Peyer's patch (tissue), 4 donors: Measurements from ENCODE around the gene NFAM1.

Source experiments
- POLR2A ChIP-seq, 2 donors: fragments of 450-650 bp; IDR thresholded peaks; one replicate each; pipeline ENCODE4 v1.5.1; 2017; ENCODE audit warnings: antibody characterized with exemption in 2 of 2, mild to moderate bottlenecking in 2 of 2, moderate library complexity in 2 of 2
- TF ChIP-seq, protein P1 (sequence below), 6 experiments: fragments of 450-650 bp in 4 of 6; fragments of 200-600 bp in 2 of 6; sonication (generic) in 1 of 6; IDR thresholded peaks; one replicate each; pipeline ENCODE4 v1.5.1; 2017 to 2019; ENCODE audit warnings: antibody characterized with exemption in 6 of 6, mild to moderate bottlenecking in 3 of 6, moderate library complexity in 1 of 6

DNA sequence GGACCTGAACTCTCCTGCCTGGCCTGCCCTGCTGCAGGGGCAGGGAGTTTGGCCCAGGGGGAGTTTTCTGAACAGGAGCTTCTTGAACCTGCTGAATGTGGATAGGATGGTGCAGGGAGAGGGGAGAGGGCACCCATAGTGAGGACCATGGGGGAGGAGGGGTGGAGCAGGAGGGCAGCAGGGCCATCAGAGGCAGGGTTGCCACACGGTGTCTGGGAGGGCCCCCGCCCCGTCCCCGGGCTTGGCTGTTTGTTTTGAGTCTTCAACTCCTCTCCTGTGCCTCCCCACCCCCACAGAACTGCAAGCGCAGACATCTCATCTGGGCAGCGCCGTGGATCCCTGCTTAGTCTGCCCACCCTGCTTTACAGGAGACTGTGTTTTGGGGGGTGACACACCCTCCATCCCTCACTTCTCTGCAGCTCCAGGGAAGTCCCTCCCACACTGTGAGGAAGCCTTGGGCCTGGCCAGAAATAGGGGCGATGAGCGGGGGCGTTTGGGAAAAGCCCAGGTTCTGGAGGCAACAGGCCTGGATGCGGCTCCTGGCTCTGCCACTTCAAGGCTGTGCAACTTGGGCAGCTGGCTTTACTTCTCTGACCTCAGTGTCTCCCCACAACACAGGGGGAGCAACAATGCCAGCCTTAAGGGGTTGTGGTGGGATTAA, 14.4 kb downstream of the NFAM1 start:
- no peak for TF ChIP-seq POLR2A (IDR thresholded peaks at IDR 0.05)
- TF ChIP-seq, protein P1, sequence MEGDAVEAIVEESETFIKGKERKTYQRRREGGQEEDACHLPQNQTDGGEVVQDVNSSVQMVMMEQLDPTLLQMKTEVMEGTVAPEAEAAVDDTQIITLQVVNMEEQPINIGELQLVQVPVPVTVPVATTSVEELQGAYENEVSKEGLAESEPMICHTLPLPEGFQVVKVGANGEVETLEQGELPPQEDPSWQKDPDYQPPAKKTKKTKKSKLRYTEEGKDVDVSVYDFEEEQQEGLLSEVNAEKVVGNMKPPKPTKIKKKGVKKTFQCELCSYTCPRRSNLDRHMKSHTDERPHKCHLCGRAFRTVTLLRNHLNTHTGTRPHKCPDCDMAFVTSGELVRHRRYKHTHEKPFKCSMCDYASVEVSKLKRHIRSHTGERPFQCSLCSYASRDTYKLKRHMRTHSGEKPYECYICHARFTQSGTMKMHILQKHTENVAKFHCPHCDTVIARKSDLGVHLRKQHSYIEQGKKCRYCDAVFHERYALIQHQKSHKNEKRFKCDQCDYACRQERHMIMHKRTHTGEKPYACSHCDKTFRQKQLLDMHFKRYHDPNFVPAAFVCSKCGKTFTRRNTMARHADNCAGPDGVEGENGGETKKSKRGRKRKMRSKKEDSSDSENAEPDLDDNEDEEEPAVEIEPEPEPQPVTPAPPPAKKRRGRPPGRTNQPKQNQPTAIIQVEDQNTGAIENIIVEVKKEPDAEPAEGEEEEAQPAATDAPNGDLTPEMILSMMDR (IDR thresholded peaks at IDR 0.05), result no peak
